Ramos (cell line): ENCODE results near the gene ADCK2.
"Not testable (repeated sequence)": the region's sequence is repeated elsewhere in the genome, so short reads cannot be mapped to it uniquely, and the experiment has no call there.

ENCODE experiments used
- in situ Hi-C: fragments of 300-500 bp; cut with MboI; formaldehyde crosslinking; loops from one replicate; pipeline ENCODE4 v1.14.3; 2022; ENCODE audit warnings: low sequenced_read_pairs; ENCODE audit not compliant: unreplicated experiment

ADCK2 gene

GRCh38 chr7:140645166-140645900 is 27.4 kb upstream of the ADCK2 start:
- in situ Hi-C loops = no loop called here

- in situ Hi-C loops = no loop called here
Measured at GRCh38 chr7:140646931-140647647, 25.7 kb upstream of the ADCK2 start.

- in situ Hi-C loops = no loop called here
Measured at GRCh38 chr7:140649556-140650205, 23.1 kb upstream of the ADCK2 start.

- in situ Hi-C loops = no loop called here
Measured at GRCh38 chr7:140650367-140650766, 22.4 kb upstream of the ADCK2 start.

GRCh38 chr7:140653319-140654108 is 19.2 kb upstream of the ADCK2 start:
- in situ Hi-C loops = no loop called here

GRCh38 chr7:140654109-140654387 is 18.7 kb upstream of the ADCK2 start:
- in situ Hi-C loops = no loop called here

GRCh38 chr7:140654661-140655060 is 18.1 kb upstream of the ADCK2 start:
- in situ Hi-C loops = no loop called here

- in situ Hi-C loops = no loop called here
Measured at GRCh38 chr7:140655511-140656408, 17.0 kb upstream of the ADCK2 start.

- in situ Hi-C loops = no loop called here
Measured at GRCh38 chr7:140656548-140657515, 15.9 kb upstream of the ADCK2 start.

- in situ Hi-C loops = no loop called here
Measured at GRCh38 chr7:140657891-140658290, 14.9 kb upstream of the ADCK2 start.

GRCh38 chr7:140659856-140660255 is 12.9 kb upstream of the ADCK2 start:
- in situ Hi-C loops = no loop called here

GRCh38 chr7:140661124-140661523 is 11.6 kb upstream of the ADCK2 start:
- in situ Hi-C loops = no loop called here

GRCh38 chr7:140662938-140663337 is 9.8 kb upstream of the ADCK2 start:
- in situ Hi-C loops = not testable (repeated sequence)

GRCh38 chr7:140667476-140667875 is 5.3 kb upstream of the ADCK2 start:
- in situ Hi-C loops = no loop called here

GRCh38 chr7:140668641-140669040 is 4.1 kb upstream of the ADCK2 start:
- in situ Hi-C loops = no loop called here

GRCh38 chr7:140669352-140669751 is 3.4 kb upstream of the ADCK2 start:
- in situ Hi-C loops = no loop called here

- in situ Hi-C loops = not testable (repeated sequence)
Measured at GRCh38 chr7:140669862-140670261, 2.9 kb upstream of the ADCK2 start.

GRCh38 chr7:140670343-140670935 is 2.3 kb upstream of the ADCK2 start:
- in situ Hi-C loops = no loop called here
